Testis (tissue), 3 donors: ENCODE measurements around the gene RASGEF1C. TPM values are rescaled to one million over a fixed set of nuclear protein-coding genes. Genes with fewer than 3 reads are reported as not detected.

Experiments
- DNase-seq: peaks from one replicate; pipeline ENCODE4 v3.0.0-alpha.2; 2019
- H3K27ac ChIP-seq, 2 donors: fragments of 200-600 bp; sonication (generic); one replicate each; pipeline ENCODE4 v1.5.1; 2019
- H3K27me3 ChIP-seq: fragments of 200-600 bp; sonication (generic); one replicate; pipeline ENCODE4 v1.5.1; 2019
- H3K36me3 ChIP-seq: fragments of 200-600 bp; sonication (generic); one replicate; pipeline ENCODE4 v1.5.1; 2017; ENCODE audit warnings: low read depth; ENCODE audit errors: missing control alignments
- H3K4me1 ChIP-seq: fragments of 200-600 bp; sonication (generic); one replicate; pipeline ENCODE4 v1.5.1; 2019
- H3K4me3 ChIP-seq, 2 donors: fragments of 200-600 bp; sonication (generic); one replicate each; pipeline ENCODE4 v1.5.1; 2017 to 2019
- H3K9me3 ChIP-seq: fragments of 200-600 bp; sonication (generic); one replicate; pipeline ENCODE4 v1.5.1; 2017
- CTCF ChIP-seq, 3 experiments: fragments of 450-650 bp in 2 of 3; fragments of 200-600 bp in 1 of 3; sonication (generic) in 1 of 3; IDR thresholded peaks; one replicate each; pipeline ENCODE4 v1.5.1; 2016 to 2019; ENCODE audit warnings: antibody characterized with exemption in 3 of 3, mild to moderate bottlenecking in 2 of 3, moderate library complexity in 1 of 3
- POLR2A ChIP-seq: fragments of 450-650 bp; IDR thresholded peaks from one replicate; pipeline ENCODE4 v1.6.1; 2017; ENCODE audit warnings: antibody characterized with exemption, mild to moderate bottlenecking, moderate library complexity
- whole genome bisulfite sequencing, 2 donors: methylation state at CpG; one replicate each; pipeline ENCODE4 v1.1.5; 2018; 5-methylcytosine and 5-hydroxymethylcytosine counted together
- intact Hi-C: fragments of 100-400 bp; cut with DNase I; formaldehyde crosslinking; loops from one replicate; pipeline ENCODE4 v1.15.1; 2023; ENCODE audit warnings: low total_unique reads
- polyA plus RNA-seq: library from polyadenylated mRNA; stranded (reverse); fragments of 350-450 nt; fragmentation: Illumina TruSeq; extraction: RNeasy Lipid Tissue Mini Kit (QIAGEN cat#74804); gene quantifications from one replicate; pipeline ENCODE4 v1.2.3, GENCODE V29; 2014; ENCODE audit warnings: low read depth, low replicate concordance; ENCODE audit not compliant: insufficient read depth
- total RNA-seq, 2 donors: library from RNA; depleted of rRNA; stranded (reverse); fragments of >200 nt; gene quantifications; one replicate each; pipeline ENCODE4 v1.2.3, GENCODE V29; 2016

RASGEF1C gene
- total and polyA plus RNA-seq, 3 donors from 2014 or later = 8.0 to 19.0 (median 8.5) TPM

- no peak overlapping the region for H3K4me3 ChIP-seq
- TF ChIP-seq CTCF (IDR thresholded peaks at IDR 0.05) (no peak), POLR2A (no peak)
- H3K9me3 ChIP-seq = no peaks in the 10 kb centered on the region
- H3K4me1 ChIP-seq = no peaks in the 10 kb centered on the region
- WGBS, 2 donors = 91 to 96% methylated on average over 9 to 22 of the region's 23 CpGs
- H3K36me3 ChIP-seq = no peaks in the 10 kb centered on the region
- no peak for DNase-seq
- intact Hi-C loops = no loop called here
- H3K27ac ChIP-seq = no peak overlapping the region
- H3K27me3 ChIP-seq = no peaks in the 10 kb centered on the region
Measured at GRCh38 chr5:180119031-180119902, 89.7 kb downstream of the RASGEF1C start.

DNA sequence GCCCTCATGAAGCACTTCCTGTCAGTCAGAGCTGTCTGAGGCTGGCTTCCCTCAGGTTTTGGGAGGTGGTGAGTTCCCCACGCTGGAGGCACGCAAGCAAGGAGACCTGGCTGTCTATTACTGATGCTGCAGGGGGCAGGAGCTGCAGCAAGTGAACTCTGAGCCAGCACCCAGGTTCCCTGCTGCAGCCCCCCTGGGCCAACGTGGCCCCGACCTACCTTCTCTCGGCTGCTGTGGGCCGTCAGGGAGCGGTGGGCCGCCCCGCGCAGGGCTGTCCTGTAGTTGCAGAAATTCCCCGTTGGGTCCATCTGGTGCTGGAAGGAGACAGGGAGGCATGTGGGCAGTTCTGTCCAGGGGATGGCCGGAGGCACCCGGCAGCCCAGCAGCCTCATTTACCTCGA is 90.6 kb downstream of the RASGEF1C start:
- H3K27me3 ChIP-seq = no peaks in the 10 kb centered on the region
- H3K36me3 ChIP-seq = no peaks in the 10 kb centered on the region
- no peaks in the 10 kb centered on the region for H3K4me1 ChIP-seq
- intact Hi-C loops = no loop called here
- H3K9me3 ChIP-seq = no peaks in the 10 kb centered on the region
- WGBS, 2 donors = 83 to 89% methylated on average over 2 to 14 of the region's 14 CpGs
- no peak for TF ChIP-seq POLR2A
- TF ChIP-seq CTCF (IDR thresholded peaks at IDR 0.05) = no peak
- no peak for DNase-seq
- H3K27ac ChIP-seq = no peak overlapping the region
- H3K4me3 ChIP-seq = no peak overlapping the region

- Histone ChIP-seq H3K4me1 (no peaks in the 10 kb centered on the region), H3K9me3 (no peaks in the 10 kb centered on the region), H3K27me3 (no peaks in the 10 kb centered on the region), H3K27ac (no peak overlapping the region), H3K36me3 (no peaks in the 10 kb centered on the region), H3K4me3 (no peak overlapping the region)
- no peak for TF ChIP-seq CTCF (IDR thresholded peaks at IDR 0.05)
- no peak for TF ChIP-seq POLR2A
- 87 to 91% methylated on average over 6 to 14 of the region's 14 CpGs for WGBS, 2 donors
- intact Hi-C loops = no loop called here
- DNase-seq = no peak
Measured at GRCh38 chr5:180117000-180117725, 91.8 kb downstream of the RASGEF1C start.

GRCh38 chr5:180116077-180116999 is 92.7 kb downstream of the RASGEF1C start:
- no peak for DNase-seq

More at GRCh38 chr5:180116077-180116999, 92.7 kb downstream of the RASGEF1C start:
- no peak for TF ChIP-seq CTCF (IDR thresholded peaks at IDR 0.05)
- no peak for TF ChIP-seq POLR2A
- H3K9me3 ChIP-seq = no peaks in the 10 kb centered on the region
- H3K27ac ChIP-seq = no peak overlapping the region
- no peaks in the 10 kb centered on the region for H3K36me3 ChIP-seq
- WGBS, 2 donors = 83 to 88% methylated on average over 16 to 31 of the region's 31 CpGs
- H3K27me3 ChIP-seq = no peaks in the 10 kb centered on the region
- H3K4me3 ChIP-seq = no peak overlapping the region
- H3K4me1 ChIP-seq = no peaks in the 10 kb centered on the region
- intact Hi-C loops = no loop called here
